CD4-positive, alpha-beta T cell treated with Interleukin-17A for 4 hours (primary cell): ENCODE measurements around the gene UBE2L5.

Experiments
- DNase-seq: peaks from one replicate; pipeline ENCODE4 v3.0.0-alpha.2; 2020; ENCODE audit warnings: mixed read lengths

Gene UBE2L5

GRCh38 chr13:30477346-30478195, 55.3 kb downstream of the UBE2L5 start:
- DNase-seq = no peak
